Measurements from ENCODE around the gene H2BK1.

H2BK1 gene

DNA sequence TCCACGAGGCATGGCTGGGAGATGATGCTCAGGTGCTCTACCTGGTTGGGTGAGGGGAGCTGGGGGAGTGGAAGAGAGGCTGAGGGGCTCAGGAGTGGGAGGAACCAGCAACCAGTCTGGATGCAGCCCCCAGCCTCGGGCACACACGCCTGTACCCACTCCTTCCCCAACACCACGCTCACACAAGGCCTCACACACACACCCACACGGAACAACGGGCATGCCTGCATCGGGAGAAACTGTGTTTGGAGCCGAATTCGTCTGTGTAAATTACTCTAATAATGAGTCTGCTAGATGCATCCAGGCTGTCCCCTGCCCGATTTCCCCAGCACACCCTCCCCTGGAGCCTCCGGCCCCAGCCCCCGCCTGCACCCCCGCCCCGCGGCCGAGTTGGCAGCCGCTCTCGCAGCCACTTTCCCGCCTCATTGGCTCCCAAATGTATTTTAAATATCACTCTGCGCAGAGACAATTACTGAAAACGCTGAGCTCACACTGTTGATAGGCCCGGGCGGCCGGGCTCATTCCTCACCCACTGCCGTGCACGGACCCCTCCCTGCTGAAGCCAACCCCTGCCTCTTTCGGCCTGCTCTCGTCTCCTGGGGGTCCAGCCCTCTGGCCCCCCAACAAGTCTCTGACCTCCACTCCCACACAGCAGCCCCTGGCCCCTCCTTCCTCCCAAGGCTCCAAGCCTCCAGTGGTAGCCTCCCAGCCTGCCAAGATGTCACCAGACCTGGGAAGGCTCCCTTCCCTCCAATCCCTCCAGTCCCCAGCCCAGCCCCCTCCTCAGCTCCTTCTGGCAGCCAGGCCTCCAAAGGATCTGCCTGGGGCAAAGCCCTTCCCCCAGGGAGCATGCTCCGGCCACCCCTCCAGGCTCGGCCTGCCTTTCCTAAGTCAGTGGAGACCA, 11.1 kb downstream of the H2BK1 start:
- DNase-seq, result no peak

DNA sequence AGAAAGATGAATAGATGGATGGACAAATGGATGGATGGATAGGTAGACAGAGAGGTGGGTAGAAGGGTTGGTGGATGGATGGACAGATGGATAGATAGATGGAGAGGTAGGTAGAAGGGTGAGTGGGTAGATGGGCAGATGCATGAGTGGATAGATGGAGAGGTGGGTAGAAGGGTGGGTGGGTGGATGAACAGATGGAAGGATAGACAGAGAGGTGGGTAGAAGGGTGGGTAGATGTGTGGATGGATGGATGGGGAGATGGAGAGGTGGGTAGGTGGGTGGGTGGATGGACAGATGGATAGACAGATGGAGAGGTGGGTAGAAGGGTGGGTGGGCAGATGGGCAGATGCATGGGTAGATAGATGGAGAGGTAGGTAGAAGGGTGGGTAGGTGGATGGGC, 12.4 kb downstream of the H2BK1 start:
- DNase-seq, result no peak

DNA sequence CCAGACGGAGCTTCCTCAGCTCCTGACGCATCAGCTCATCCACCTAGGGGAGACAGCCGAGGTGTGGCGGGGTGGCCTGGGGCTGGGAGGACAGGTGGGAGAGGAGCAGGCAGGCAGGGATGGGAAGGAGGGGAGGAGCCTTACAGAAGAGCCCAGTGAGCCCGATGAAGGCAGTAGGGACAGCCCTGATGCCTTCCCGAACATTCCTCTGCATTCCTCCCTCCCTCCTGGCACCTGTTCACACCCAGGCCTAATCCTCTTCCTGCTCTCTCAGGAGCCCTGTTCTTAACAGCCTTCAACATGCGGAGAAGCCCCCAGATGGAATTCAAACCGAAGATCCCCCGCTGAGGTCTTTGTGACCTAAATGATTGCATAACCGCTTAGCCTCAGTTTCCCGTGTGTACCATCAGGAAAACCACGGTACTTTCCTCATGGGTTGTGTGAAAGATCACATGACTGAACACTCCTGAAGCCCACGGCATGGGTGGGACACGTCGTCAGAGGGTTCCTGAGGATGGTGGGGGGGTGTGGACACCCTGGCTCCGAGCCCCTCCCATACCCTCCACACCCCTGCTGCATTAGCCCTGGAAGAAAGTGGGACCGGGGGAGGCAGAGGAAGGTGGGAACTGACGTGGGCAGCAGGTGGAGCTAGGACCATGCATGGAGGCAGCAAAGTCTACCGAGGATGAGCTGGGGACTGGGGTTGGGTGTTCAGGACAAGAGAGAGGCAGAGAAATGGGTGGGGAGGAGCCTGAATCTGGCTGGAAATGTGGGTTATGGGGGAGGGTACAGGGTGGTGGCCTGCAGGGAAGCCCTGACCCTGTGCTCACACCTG, 14.5 kb downstream of the H2BK1 start:
- no peak for DNase-seq

DNA sequence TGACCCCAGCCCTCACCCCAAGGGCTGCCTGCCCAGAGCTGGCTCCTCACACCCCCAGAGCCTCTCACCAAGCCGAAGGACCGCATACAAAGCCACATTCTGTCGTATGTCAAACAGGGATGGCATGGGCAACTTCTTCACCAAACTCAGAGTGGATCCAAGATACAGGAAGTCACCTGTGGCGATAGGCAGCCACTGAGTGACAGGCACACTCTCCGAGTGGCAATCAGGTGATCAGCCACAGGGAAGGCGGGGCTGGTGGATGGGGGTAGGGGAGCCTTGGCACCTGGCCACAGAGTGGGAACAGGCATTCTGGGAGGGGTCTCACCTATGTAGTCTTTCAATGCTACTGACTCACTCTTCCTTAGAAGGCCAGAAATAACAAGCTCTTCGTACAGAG, 16.1 kb downstream of the H2BK1 start:
- DNase-seq, result no peak

DNA sequence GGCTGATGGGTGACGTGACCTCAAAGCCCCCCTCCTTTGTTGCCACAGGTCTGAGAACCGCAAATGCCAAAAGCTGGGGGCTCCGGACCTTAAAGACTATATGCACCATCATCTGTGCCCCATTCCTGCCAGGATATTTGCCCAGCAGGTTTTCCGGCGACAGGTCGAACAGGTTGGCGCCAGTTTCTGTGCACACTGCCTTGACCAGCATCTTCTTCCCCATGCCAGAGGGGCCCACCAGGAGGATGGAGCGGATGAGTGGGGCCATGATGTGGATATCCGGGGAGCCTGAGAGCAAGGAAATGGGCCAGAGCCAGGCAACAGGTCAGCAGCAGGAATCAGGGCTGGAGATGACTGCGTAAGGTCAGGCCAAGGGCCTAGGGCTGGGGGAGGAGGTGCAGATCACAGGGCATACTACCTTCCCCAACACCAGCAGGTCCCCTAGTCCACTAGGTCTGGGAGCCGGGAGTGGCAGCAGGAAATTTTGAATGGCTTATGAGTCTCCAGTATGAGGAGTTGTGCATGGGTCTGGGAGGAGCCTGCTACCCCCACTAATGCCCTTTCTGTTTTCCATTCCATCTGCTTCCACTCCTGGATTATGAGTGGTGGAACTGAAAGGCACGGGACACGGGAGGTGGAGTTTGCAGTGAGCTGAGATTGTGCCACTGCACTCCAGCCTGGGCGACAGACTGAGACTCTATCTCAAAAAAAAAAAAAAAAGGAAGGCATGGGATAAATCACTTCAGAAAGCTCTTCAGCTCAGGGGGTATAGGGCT, 16.9 kb downstream of the H2BK1 start:
- no peak for DNase-seq

DNA sequence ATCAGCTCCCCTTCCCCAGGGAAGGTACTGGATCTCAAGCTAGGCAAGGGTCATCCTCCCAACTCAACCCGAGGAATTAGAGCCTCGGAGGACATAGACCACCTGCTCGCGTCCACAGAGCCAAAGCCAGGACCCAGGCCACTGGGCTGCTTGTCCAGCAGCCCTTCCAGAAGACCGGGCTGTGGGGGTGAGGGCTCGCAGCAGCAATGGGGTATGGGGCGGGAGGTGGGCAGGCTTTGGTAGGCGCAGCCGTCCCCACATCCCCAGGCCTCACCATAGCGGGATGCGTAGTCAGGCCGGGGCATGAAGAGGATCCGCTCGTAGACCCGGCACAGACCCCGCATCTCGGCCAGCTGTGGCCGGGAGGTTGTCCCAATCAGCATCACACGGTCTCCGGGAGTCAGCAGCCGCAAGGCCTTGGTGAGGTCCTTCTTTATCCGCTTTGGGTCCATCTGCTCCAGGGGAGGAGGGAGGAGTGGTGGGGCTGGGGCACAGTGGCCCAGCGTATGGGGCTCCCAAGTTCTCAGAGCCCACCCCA, 18.2 kb downstream of the H2BK1 start:
- no peak for DNase-seq

DNA sequence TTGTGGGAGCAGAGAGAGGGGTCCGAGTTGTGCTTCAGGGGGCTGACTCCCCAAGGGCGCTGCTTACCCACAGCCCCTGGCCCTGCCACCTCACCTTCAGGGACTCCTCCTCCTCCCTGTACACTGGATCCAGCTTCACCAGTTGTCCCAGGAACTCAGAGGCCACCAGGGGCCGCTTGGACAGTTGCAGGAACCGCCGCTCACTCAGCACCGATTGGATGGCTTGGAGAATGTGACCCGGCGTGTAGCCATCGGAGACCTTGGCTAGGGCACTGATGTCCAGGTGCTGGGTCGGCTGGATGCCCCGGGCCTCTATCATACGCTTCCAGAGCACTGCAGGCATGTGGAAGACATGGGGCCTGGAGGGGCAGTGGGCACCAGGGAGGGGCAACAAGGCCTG, 18.7 kb downstream of the H2BK1 start:
- DNase-seq, result no peak

DNA sequence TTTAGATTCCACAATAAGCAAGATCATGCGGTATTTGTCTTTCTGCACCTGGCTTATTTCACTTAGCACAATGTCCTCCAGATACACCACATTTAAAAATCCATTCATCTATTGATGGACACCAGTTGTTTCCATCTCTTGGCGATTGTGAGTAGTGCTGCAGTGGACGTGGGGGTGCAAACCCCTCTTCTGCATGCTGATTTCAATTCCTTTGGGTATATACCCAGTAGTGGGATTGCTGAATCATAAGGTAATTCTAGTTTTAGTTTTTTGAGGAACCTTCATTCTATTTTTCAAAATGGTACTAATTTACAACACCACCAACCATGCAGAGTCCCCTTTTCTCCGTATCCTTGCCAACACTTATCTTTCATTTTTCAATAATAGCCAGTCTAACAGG, 21.2 kb downstream of the H2BK1 start:
- no peak for DNase-seq

DNA sequence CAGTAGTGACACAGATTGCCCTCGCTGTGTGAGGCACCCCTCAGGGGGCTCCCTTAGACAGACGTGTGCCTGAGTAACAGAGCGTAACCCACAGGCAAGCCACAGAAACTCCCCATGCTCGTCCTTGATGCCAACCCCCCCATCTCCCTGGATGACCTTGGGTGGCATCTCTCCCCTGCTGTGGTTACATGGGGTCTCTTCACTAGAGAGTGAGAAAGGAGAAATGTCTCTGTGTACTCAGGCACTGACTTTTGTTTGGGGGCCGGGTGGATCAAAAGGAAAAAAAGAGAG, 22.1 kb downstream of the H2BK1 start:
- no peak for DNase-seq

DNA sequence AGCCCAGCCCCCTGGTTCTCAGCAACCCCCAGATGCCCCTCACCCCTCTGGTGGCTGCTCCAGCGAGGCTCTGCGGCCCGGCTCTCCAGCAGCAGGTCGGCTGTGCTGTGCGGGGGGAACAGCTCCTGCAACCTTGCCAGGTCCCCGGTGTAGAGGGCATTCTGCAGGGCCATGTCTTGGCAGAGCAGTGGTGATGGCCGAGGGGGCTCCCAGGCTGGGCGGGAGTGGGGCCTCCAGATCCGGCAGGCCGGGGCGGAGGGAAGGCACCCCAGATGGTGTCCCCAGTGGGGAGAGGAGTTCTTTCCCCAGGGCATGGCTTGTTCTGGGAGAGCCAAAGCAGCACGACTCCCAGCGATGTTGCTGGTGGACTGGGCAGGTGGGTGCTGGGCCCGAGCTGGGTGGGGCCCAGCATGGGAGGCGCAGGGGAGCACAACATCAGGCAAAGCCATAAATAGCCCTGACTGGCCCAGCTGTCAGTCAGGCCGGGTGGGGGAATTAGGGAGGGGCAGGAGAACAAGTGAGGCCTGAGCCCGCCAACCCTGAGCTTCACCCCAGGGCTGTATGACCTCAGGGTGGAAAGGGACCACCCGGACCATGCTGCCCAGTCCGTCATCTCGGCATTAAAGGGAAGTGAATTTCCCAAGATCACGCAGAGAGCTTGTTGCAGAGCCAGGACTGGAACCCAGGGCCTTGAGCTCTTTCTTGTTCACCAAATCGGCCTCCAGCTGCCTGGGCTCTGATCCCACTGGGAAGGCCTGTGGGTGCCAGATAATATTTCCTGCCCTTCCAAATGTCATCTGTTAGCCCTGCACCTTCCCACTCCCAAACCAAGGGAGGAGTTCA, 22.7 kb downstream of the H2BK1 start:
- no peak for DNase-seq

DNA sequence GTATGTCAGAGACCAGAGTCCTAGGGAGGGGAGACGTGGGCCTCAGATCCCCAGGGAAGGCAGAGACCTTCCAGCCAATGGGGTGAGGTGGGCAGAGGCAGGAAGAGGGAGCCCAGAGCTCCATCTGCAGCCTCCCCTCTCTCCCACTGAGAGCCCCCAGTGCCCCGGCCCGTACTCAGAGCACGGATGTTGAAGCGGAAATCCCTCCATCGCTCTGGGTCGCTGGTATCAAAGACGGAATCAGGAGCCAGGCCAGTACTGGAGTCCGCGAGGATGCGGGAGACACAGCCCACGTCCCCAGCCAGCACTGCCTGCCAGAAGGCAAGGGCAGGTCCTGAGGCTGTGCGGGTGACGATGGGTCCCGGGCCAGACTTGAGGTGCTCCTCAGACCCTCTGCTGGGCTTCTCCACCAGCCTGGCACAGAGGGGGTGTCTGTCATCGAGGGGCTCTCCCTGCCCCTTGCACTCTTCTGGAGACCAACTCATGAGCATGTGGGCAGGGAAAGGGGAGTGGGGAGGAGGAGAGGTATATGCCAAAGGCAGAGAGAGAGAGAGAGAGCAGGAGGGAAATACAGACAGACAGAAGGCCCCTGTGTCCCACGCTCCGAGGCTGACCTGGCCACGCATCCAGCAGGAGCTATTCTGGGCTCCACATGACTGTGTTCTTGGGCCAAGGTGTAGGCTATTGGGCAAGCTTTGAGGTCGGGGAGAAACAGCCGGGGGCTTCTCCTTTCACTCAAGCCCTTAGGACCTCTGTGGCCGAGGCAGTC, 23.5 kb downstream of the H2BK1 start, which contains the start of gene ASB10:
TSS of gene ASB10 (minus strand) at position 611 of the 769 bp plus-strand sequence. CDS start at position 491, 120 bp downstream.
- no peak for DNase-seq

DNA sequence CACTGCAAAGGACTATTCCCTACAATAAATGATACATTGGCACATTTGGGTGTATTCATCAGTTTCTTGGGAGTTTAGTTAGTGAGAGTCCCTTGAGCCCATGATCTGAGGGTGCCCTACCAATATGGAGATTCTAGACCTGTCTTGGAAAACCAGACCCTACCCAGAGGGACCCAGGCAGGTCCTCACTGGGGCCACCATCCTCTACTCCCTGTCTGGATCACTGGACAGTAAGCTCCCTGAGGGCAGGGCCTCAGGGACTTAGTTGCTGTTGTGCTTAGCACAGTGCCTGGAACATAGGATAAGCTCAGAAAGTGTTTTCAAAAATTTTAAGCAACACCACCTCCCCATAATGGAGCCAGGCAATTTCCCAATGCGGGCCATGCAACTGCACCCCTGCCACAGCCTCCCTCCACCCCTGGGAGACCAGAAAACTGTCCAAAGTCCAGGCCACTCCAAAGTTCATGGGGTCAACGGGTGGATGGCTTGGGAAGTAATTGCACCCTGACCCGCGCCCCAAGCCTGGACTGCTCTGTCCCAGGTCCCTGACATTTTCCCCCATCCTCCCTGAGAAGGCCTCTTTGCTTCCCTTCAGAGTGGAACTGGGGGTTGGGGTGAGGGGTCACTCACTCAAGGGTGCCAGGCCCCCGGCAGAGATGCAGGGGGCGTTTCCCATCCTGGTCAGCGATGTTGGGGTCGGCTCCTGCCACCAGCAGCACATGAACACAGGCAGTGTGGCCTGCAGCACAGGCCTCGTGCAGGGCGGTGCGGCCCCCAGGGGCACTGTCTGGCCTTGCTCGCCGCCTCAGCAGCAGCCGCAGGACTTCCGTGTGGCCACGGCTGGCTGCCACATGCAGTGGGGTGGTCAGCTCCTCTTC, 24.3 kb downstream of the H2BK1 start:
- no peak for DNase-seq

DNA sequence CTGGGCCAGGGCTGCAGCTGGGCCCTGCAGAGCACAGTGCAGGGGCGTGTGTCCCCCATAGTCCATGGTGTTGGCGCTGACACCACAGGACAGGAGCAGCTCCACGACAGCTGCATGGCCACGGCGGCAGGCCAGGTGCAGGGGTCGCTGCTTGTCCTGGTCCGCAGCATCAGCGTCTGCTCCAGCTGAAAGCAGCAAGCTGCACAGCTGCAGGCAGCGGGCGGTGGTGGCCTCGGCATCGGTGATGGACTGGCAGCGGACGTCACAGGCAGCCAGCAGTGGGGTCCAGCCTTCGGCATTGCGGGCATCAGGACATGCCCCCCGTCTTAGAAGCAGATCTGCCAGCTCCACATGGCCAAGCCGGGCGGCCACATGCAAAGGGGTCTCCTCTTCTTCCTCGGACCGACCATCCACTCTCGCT, 29.3 kb downstream of the H2BK1 start:
- DNase-seq, result no peak

DNA sequence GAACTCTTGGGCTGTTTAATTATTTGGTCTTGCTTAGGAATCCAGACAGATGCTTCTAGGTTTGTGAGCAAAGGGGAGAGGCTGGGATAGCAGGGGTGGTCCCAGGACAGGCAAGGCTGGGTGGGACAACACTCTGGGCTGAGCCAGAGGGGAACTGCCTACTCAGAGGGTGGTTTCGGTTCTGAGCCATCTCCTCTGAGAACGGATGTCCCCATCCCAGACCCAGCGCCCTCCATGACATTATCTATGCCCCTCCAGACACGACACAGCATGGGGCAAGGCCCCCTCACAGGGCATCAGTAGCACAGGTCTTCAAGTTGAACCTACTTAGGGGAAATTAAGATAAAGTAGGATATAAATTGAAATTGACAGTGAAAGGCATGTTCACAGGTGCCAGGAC, 30.3 kb downstream of the H2BK1 start:
- DNase-seq, result no peak

DNA sequence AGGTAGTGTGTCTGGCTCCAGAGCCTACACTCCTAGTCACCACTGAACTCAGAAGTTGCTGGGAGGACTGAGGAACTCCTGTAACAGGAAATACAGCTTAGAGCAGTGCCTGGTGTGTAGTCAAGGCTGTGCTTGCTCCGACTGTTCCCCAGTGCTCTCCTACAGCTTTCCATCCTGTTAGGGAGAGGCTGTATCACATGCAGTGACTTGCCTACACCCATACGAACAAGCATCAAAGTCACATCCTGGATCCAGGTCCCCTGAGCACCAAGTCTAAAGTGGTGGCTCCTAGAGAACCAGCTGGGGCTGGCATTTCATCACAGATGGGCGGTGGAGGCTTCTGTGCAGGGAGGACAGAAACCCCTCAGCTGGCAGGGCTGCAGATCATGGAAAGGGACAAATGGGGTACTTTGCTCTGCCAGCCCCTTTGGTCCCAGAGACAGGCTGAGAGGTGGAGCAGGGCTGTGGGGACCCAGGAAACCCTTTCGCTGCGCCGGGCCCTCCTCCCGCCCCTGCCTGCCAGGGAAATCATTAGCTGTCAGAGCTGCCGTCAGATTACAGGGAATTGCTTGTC, 30.9 kb downstream of the H2BK1 start:
- DNase-seq, result no peak

DNA sequence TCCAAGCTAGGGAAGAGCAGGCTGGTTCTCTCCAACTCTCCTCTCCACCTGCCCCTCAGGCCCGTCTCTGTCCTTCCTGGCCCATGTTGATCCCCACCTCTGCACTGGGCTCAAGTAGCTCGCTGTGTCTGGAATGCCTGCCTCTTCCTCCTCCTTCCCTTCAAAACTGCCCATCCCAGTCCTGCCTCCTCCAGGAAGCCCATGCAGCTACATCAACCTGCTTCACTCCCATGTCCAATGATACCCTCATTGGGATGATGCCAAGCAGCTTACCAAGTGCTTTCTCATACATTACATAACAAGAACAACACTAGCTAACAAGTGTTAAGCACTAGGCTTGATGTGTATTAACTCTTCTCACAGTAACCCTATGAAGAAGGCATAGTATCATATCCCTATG, 31.5 kb downstream of the H2BK1 start:
- DNase-seq, result no peak

DNA sequence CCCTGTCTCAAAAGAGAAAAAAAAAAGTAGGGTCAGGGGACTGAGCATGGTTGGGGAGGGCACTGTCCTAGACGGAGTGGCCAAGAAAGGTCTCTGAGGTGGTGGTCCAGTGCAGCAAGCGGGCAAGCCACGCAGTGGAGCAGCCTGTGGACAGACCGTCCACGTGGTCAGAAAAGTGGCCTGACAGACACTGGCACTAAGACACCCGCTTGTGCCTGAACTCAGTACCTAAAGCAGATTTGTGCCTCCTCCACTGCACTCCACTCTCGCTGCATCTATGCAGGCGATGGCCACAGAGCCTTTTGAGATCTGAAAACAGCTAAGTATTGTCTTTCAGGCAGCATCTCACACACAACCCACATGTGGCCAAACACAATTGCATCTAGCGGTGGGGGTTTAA, 32.1 kb downstream of the H2BK1 start:
- no peak for DNase-seq

DNA sequence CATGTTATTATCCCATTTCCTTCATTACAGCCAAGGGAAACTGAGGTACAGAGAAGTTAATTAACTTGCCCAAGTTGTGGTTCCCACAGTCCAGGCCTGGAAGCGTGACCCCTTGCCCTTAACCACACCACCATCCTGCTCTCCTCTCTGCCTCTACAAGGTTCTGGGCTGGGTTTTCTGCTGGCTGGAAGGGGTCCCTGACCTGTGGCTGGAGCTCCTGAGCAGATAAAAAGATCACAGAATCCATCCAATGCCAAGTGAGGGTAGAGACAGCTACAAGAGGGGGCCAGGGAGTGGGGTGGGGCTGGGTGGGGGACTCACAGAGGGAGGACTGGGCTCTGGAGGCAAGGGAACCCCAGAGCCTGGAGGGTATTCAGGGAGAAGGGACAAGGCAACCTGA, 33.0 kb downstream of the H2BK1 start:
- DNase-seq, result no peak

DNA sequence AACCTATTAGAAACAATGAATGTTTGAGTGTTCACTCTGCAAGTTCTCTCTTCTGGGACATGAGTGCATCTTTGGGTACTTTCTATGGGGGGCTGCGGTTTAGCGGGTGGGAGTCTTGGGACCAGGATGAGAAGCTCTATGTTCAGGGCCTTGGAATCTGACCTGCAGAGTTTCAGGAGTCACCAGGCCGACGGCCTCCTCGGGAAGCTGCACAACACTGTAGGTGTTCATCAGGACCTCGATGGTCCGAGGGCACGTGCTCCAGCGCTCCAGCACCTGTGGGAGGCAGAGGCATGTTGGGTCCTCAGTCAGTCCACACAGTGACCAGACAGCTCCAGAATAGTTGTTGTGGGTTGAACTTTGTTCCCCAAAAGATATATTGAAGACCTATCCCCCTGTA, 33.9 kb downstream of the H2BK1 start:
- DNase-seq, result no peak

DNA sequence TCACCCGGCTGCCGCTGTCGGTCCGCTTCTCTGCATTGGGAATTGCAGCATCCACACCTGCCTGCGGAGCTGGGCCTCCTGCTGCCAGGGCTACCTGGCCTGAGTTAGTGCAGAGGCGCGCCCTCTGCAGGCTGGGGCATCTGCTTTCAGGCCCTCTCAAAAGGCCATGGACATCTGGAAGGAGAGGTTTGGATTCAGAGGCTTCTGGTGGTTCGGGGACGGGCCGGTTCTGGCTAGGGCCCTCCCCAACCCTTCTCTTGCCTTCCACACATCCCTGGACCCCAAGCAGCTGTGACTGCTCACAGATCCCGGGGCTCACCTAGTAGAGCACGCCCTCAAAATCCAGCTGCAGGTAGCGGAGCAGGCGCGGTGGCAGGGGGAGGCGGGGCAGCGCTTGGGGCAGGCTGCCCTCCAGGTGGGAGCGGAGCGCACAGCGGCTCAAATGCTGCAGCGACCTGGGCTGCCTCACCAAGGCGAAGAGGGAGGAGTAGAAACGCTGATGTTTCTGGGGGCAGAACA, 34.4 kb downstream of the H2BK1 start:
- DNase-seq, result no peak

Data from activated CD4-positive, alpha-beta T cell treated with anti-CD3 and anti-CD28 coated beads for 1 hour (primary cell).